ENCODE results near the gene EZR. TPM values are rescaled to one million over a fixed set of nuclear protein-coding genes. Genes with fewer than 3 reads are reported as not detected.

EZR gene
- total and polyA plus RNA-seq, 10 of the 15 experiments (the other 5 are each of a cell fraction or from before 2014, with no cell fraction given): 79.1 to 282 (median 161) TPM

GRCh38 chr6:158856261-158856660, 37.1 kb upstream of the EZR start:
- Histone ChIP-seq H3K79me2 (ENCODE audit: control insufficient read depth, insufficient read depth, low read length) (no peaks in the 10 kb centered on the region), H3K9ac (ENCODE audit: control insufficient read depth, insufficient read depth, low read length) (no peak overlapping the region), H3K36me3 (ENCODE audit: control insufficient read depth in 2 of 2, insufficient read depth in 2 of 2, low read length in 1 of 2) (no peaks in the 10 kb centered on the region), H4K20me1 (ENCODE audit: control insufficient read depth, insufficient read depth) (no peaks in the 10 kb centered on the region), H3K27ac (ENCODE audit: control insufficient read depth, insufficient read depth) (no peak overlapping the region), H2AFZ (ENCODE audit: control insufficient read depth, low read depth, low read length) (no peak overlapping the region), H3K27me3 (replicated peaks in 1 of 2; ENCODE audit: control insufficient read depth in 2 of 2, insufficient read depth in 2 of 2, low read length in 1 of 2) (no peaks in the 10 kb centered on the region), H3K4me3 (no peak overlapping the region), H3K4me1 (ENCODE audit: control insufficient read depth, insufficient read depth, low read length) (peaks cover 23% of the 10 kb centered on the region), H3K9me3 (replicated peaks; ENCODE audit: control insufficient read depth, insufficient read depth, low read length) (no peaks in the 10 kb centered on the region), H3K4me2 (ENCODE audit: control insufficient read depth, insufficient read depth) (no peak overlapping the region)
- BruUV-seq (replicated peaks): no TSS peak
- ChIA-PET RAD21 (ENCODE audit: unreplicated experiment) (no interaction called here), SMC1A (ENCODE audit: uncharacterized antibody, unreplicated experiment) (interaction anchor here (1.1 kb wide), 1 partner anchor 29 kb away, joined by 3 read pairs; no protein-coding TSS in a partner anchor), CTCF (no interaction called here), POLR2A (no interaction called here)
- intact Hi-C loops (cut with micrococcal nuclease; ENCODE audit: unreplicated experiment) (no loop called here), in situ Hi-C loops (cut with MboI) (no loop called here)
- ATAC-seq (no peak), DNase-seq (ENCODE audit: low read depth, low spot score) (no peak), FAIRE-seq (no peak)
- WGBS (ENCODE audit: insufficient coverage, insufficient replicate concordance, low lambda C conversion rate, missing lambda C conversion rate): 98% methylated on average over 4 of the region's 4 CpGs
- TF ChIP-seq PBX3 (IDR thresholded peaks at IDR 0.05; ENCODE audit: insufficient replicate concordance, low read depth, low read length) (no peak), FOXK2 (IDR thresholded peaks at IDR 0.05) (no peak), MTA3 (IDR thresholded peaks at IDR 0.05; ENCODE audit: borderline replicate concordance, low read length) (no peak), MEF2B (IDR thresholded peaks at IDR 0.05; ENCODE audit: partially characterized antibody, poor library complexity, severe bottlenecking) (no peak), MYC (IDR thresholded peaks at IDR 0.05; ENCODE audit: insufficient read depth, insufficient read length, insufficient replicate concordance, low read length, severe bottlenecking) (no peak), ZBED1 (IDR thresholded peaks at IDR 0.05; ENCODE audit: borderline replicate concordance) (no peak), RAD51 (IDR thresholded peaks at IDR 0.05) (no peak), PRDM15 (CRISPR knock-in tag; IDR thresholded peaks at IDR 0.05) (no peak), TAF1 (IDR thresholded peaks at IDR 0.05; ENCODE audit: borderline replicate concordance, low read depth, low read length) (no peak), MYB (IDR thresholded peaks at IDR 0.05; ENCODE audit: borderline replicate concordance, low read depth, low read length) (no peak), ZBTB4 (CRISPR knock-in tag; IDR thresholded peaks at IDR 0.05) (no peak)
- TF ChIP-seq, protein P1, sequence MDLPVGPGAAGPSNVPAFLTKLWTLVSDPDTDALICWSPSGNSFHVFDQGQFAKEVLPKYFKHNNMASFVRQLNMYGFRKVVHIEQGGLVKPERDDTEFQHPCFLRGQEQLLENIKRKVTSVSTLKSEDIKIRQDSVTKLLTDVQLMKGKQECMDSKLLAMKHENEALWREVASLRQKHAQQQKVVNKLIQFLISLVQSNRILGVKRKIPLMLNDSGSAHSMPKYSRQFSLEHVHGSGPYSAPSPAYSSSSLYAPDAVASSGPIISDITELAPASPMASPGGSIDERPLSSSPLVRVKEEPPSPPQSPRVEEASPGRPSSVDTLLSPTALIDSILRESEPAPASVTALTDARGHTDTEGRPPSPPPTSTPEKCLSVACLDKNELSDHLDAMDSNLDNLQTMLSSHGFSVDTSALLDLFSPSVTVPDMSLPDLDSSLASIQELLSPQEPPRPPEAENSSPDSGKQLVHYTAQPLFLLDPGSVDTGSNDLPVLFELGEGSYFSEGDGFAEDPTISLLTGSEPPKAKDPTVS (IDR thresholded peaks at IDR 0.05; ENCODE audit: low read depth, low read length): no peak
- TF ChIP-seq, protein P2, sequence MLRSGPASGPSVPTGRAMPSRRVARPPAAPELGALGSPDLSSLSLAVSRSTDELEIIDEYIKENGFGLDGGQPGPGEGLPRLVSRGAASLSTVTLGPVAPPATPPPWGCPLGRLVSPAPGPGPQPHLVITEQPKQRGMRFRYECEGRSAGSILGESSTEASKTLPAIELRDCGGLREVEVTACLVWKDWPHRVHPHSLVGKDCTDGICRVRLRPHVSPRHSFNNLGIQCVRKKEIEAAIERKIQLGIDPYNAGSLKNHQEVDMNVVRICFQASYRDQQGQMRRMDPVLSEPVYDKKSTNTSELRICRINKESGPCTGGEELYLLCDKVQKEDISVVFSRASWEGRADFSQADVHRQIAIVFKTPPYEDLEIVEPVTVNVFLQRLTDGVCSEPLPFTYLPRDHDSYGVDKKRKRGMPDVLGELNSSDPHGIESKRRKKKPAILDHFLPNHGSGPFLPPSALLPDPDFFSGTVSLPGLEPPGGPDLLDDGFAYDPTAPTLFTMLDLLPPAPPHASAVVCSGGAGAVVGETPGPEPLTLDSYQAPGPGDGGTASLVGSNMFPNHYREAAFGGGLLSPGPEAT (IDR thresholded peaks at IDR 0.05; ENCODE audit: low read depth): no peak
